H1 (cell line): ENCODE data around the gene PLA2G4D. TPM values are rescaled to one million over a fixed set of nuclear protein-coding genes. Genes with fewer than 3 reads are reported as not detected.

Source experiments
- CTCF ChIA-PET: fragments of 300-600 bp; sonication (Branson Sonifier 250); formaldehyde crosslinking; loops from one replicate; lab custom pipeline; 2021; ENCODE audit not compliant: partially characterized antibody; lab: Charles Lee
- POLR2A ChIA-PET: fragments of 300-600 bp; sonication (Branson Sonifier 250); formaldehyde crosslinking; loops from one replicate; lab custom pipeline; 2021; ENCODE audit warnings: inconsistent platforms; ENCODE audit not compliant: partially characterized antibody; lab: Charles Lee
- DNase-seq, 2 experiments: peaks; one replicate each; pipeline versions ENCODE4 v3.0.0 to v3.0.0-alpha.2; 2010 to 2022; ENCODE audit warnings: low spot score in 2 of 2, low read depth in 1 of 2, mixed read lengths in 1 of 2
- FAIRE-seq: peaks from 2 replicates; lab custom pipeline; 2011; peaks lifted over from hg19 to GRCh38; lab: Jason Lieb, UNC
- H2AFZ ChIP-seq: 2 replicates; pipeline ENCODE4 v1.8.1; 2012; ENCODE audit warnings: low read length, inconsistent platforms
- H2AK5ac ChIP-seq: 2 replicates; pipeline ENCODE4 v1.6.1; 2013; ENCODE audit warnings: low read depth, low read length
- H2BK120ac ChIP-seq: replicated peaks from 2 replicates; pipeline ENCODE3; 2013; ENCODE audit warnings: low read depth, low read length, inconsistent platforms
- H2BK12ac ChIP-seq: 2 replicates; pipeline ENCODE4 v1.6.1; 2013; ENCODE audit warnings: low read depth, low read length
- H2BK15ac ChIP-seq: 2 replicates; pipeline ENCODE4 v1.6.1; 2013; ENCODE audit warnings: low read length
- H2BK20ac ChIP-seq: 2 replicates; pipeline ENCODE4 v1.6.1; 2013; ENCODE audit warnings: low read length
- H2BK5ac ChIP-seq: 2 replicates; pipeline ENCODE4 v1.6.1; 2013; ENCODE audit warnings: low read depth, low read length
- H3K14ac ChIP-seq: 2 replicates; pipeline ENCODE4 v1.6.1; 2013; ENCODE audit warnings: inconsistent platforms; ENCODE audit not compliant: insufficient read length
- H3K18ac ChIP-seq: 2 replicates; pipeline ENCODE4 v1.6.1; 2013; ENCODE audit warnings: low read length; ENCODE audit errors: extremely low read depth
- H3K23ac ChIP-seq: 2 replicates; pipeline ENCODE4 v1.6.1; 2013; ENCODE audit warnings: inconsistent platforms; ENCODE audit not compliant: insufficient read length
- H3K23me2 ChIP-seq: 2 replicates; pipeline ENCODE4 v1.6.1; 2013; ENCODE audit warnings: low read depth, low read length
- H3K27ac ChIP-seq: 2 replicates; pipeline ENCODE4 v1.6.1; 2011; ENCODE audit warnings: low read depth, low read length, inconsistent platforms
- H3K27me3 ChIP-seq, 4 experiments: replicated peaks in 1 of 4; 1 replicate in 1 of 4; 2 replicates in 3 of 4; pipeline versions ENCODE4 v1.6.1 to v1.8.1; 2011 to 2013; ENCODE audit warnings: low read length in 3 of 4, mild to moderate bottlenecking in 3 of 4, inconsistent platforms in 2 of 4, mixed read lengths in 2 of 4, moderate library complexity in 1 of 4; ENCODE audit not compliant: control insufficient read depth in 3 of 4, insufficient read depth in 3 of 4; ENCODE audit errors: extremely low read depth in 1 of 4
- H3K36me3 ChIP-seq, 4 experiments: 2 replicates each; pipeline versions ENCODE4 v1.6.1 to v1.8.1; 2011 to 2013; ENCODE audit warnings: mild to moderate bottlenecking in 4 of 4, low read length in 3 of 4, moderate library complexity in 2 of 4, control low read depth in 1 of 4, inconsistent platforms in 1 of 4; ENCODE audit not compliant: insufficient read depth in 4 of 4, control insufficient read depth in 2 of 4
- H3K4ac ChIP-seq: replicated peaks from 2 replicates; pipeline ENCODE3; 2013; ENCODE audit warnings: low read length, low read depth, mixed read lengths, inconsistent platforms; ENCODE audit not compliant: insufficient read length
- H3K4me1 ChIP-seq, 4 experiments: replicated peaks in 1 of 4; 1 replicate in 1 of 4; 2 replicates in 3 of 4; pipeline versions ENCODE4 v1.6.1 to v1.8.1; 2011 to 2013; ENCODE audit warnings: low read length in 3 of 4, inconsistent platforms in 2 of 4, mixed read lengths in 1 of 4; ENCODE audit not compliant: insufficient read depth in 4 of 4, control insufficient read depth in 3 of 4
- H3K4me2 ChIP-seq, 2 experiments: 2 replicates each; pipeline versions ENCODE4 v1.6.1 to v1.8.1; 2011 to 2013; ENCODE audit warnings: low read depth in 2 of 2, low read length in 2 of 2, control low read depth in 1 of 2, inconsistent platforms in 1 of 2, mild to moderate bottlenecking in 1 of 2; ENCODE audit not compliant: insufficient read depth in 1 of 2
- H3K4me3 ChIP-seq, 4 experiments: fragments of 200-600, 300-600 bp in 1 of 4; sonication (generic), shearing (Covaris generic), sonication (Bioruptor Twin) in 1 of 4; 2 replicates each; pipeline versions ENCODE4 v1.5.1 to v1.8.1; 2011 to 2016; ENCODE audit warnings: low read length in 4 of 4, low read depth in 3 of 4, control low read depth in 2 of 4, inconsistent platforms in 2 of 4, mild to moderate bottlenecking in 2 of 4, mixed read lengths in 1 of 4, moderate library complexity in 1 of 4; ENCODE audit not compliant: insufficient read depth in 2 of 4; ENCODE audit errors: extremely low read depth in 1 of 4
- H3K56ac ChIP-seq: replicated peaks from 2 replicates; pipeline ENCODE3; 2013; ENCODE audit warnings: low read depth, mild to moderate bottlenecking, mixed read lengths, low read length, inconsistent platforms; ENCODE audit not compliant: insufficient read length
- H3K79me1 ChIP-seq: 2 replicates; pipeline ENCODE4 v1.6.1; 2013; ENCODE audit warnings: low read depth, low read length, control low read depth
- H3K79me2 ChIP-seq, 2 experiments: 2 replicates each; pipeline versions ENCODE4 v1.6.1 to v1.8.1; 2012 to 2013; ENCODE audit warnings: low read length in 2 of 2, mild to moderate bottlenecking in 2 of 2, inconsistent platforms in 1 of 2; ENCODE audit not compliant: insufficient read depth in 2 of 2, control insufficient read depth in 1 of 2
- H3K9ac ChIP-seq, 4 experiments: replicated peaks in 1 of 4; 1 replicate in 1 of 4; 2 replicates in 3 of 4; pipeline versions ENCODE4 v1.6.1 to v1.8.1; 2011 to 2013; ENCODE audit warnings: low read depth in 3 of 4, low read length in 3 of 4, control low read depth in 2 of 4, mild to moderate bottlenecking in 2 of 4, moderate library complexity in 2 of 4, inconsistent platforms in 1 of 4; ENCODE audit errors: extremely low read depth in 1 of 4
- H3K9me3 ChIP-seq, 2 experiments: 2 replicates each; pipeline versions ENCODE4 v1.6.1 to v1.8.1; 2012 to 2013; ENCODE audit warnings: mild to moderate bottlenecking in 2 of 2, moderate library complexity in 2 of 2, control low read depth in 1 of 2, inconsistent platforms in 1 of 2, low read depth in 1 of 2, low read length in 1 of 2, mixed read lengths in 1 of 2; ENCODE audit not compliant: insufficient read depth in 2 of 2
- H4K20me1 ChIP-seq, 2 experiments: replicated peaks in 1 of 2; 2 replicates each; pipeline versions ENCODE3 to v1.8.1; 2011 to 2013; ENCODE audit warnings: inconsistent platforms in 2 of 2, low read length in 2 of 2, mild to moderate bottlenecking in 1 of 2; ENCODE audit not compliant: insufficient read depth in 2 of 2, control insufficient read depth in 1 of 2
- H4K5ac ChIP-seq: 2 replicates; pipeline ENCODE4 v1.6.1; 2013; ENCODE audit warnings: low read length, low read depth, mixed read lengths, inconsistent platforms; ENCODE audit not compliant: insufficient read length
- H4K8ac ChIP-seq: 2 replicates; pipeline ENCODE4 v1.8.0; 2013; ENCODE audit warnings: mild to moderate bottlenecking, moderate library complexity, low read length, inconsistent platforms; ENCODE audit not compliant: insufficient read depth; ENCODE audit errors: extremely low read depth
- H4K91ac ChIP-seq: replicated peaks from 2 replicates; pipeline ENCODE3; 2013; ENCODE audit warnings: low read length, mixed read lengths, inconsistent platforms; ENCODE audit not compliant: insufficient read length
- BACH1 ChIP-seq: IDR thresholded peaks from 2 replicates; pipeline ENCODE4 v1.6.1; 2012; ENCODE audit warnings: low read length, improper control_type of control experiment
- BCL11A ChIP-seq, 2 experiments: IDR thresholded peaks; one replicate each; pipeline ENCODE4 v1.6.1; 2011; ENCODE audit warnings: low read depth in 2 of 2, low read length in 2 of 2, mild to moderate bottlenecking in 2 of 2
- EZH2 ChIP-seq: fragments of 200-600 bp; sonication (generic); IDR thresholded peaks from 2 replicates; pipeline ENCODE4 v1.7.1; 2012; ENCODE audit warnings: low read depth, mild to moderate bottlenecking, moderate library complexity, low read length, inconsistent platforms; ENCODE audit not compliant: severe bottlenecking
- FOSL1 ChIP-seq: IDR thresholded peaks from 2 replicates; pipeline ENCODE4 v1.6.1; 2011; ENCODE audit warnings: mild to moderate bottlenecking, low read depth, low read length, moderate library complexity; ENCODE audit not compliant: insufficient read depth
- HDAC6 ChIP-seq: IDR thresholded peaks from one replicate; pipeline ENCODE4 v1.7.1; 2012; ENCODE audit warnings: low read depth, mild to moderate bottlenecking, inconsistent platforms, low read length, moderate library complexity
- POLR2A ChIP-seq, 2 experiments: IDR thresholded peaks; 1 replicate in 1 of 2; 2 replicates in 1 of 2; pipeline ENCODE4 v1.6.1; 2011; ENCODE audit warnings: low read depth in 2 of 2, low read length in 2 of 2, mild to moderate bottlenecking in 2 of 2; ENCODE audit errors: control extremely low read depth in 1 of 2
- POU5F1 ChIP-seq: IDR thresholded peaks from 2 replicates; pipeline ENCODE4 v1.6.1; 2011; ENCODE audit warnings: low read depth, mild to moderate bottlenecking, low read length, moderate library complexity
- SIN3A ChIP-seq, 2 experiments: IDR thresholded peaks in 1 of 2; conservative IDR thresholded peaks in 1 of 2; 2 replicates each; pipeline ENCODE4 v1.6.1; 2011 to 2012; ENCODE audit warnings: low read length in 2 of 2, improper control_type of control experiment in 1 of 2, low read depth in 1 of 2, mild to moderate bottlenecking in 1 of 2
- SIX5 ChIP-seq: IDR thresholded peaks from 2 replicates; pipeline ENCODE4 v1.6.1; 2011; ENCODE audit warnings: mild to moderate bottlenecking, low read depth, low read length
- SRF ChIP-seq: IDR thresholded peaks from 2 replicates; pipeline ENCODE4 v1.6.1; 2011; ENCODE audit warnings: mild to moderate bottlenecking, low read depth, low read length, moderate library complexity
- TAF7 ChIP-seq: optimal IDR thresholded peaks from 2 replicates; pipeline ENCODE3; 2011; ENCODE audit warnings: low read depth, mild to moderate bottlenecking, inconsistent platforms, low read length, moderate library complexity, borderline replicate concordance
- YY1 ChIP-seq: IDR thresholded peaks from 2 replicates; pipeline ENCODE4 v1.6.1; 2011; ENCODE audit warnings: low read depth, mild to moderate bottlenecking, low read length
- WGBS, 2 experiments: shearing (Covaris generic) in 1 of 2; methylation state at CpG; one replicate each; pipeline versions ENCODE4 v1.1.6 to v1.1.7; 2013 to 2015; ENCODE audit warnings: low lambda C conversion rate in 2 of 2, mixed read lengths in 2 of 2, inconsistent platforms in 1 of 2, low coverage in 1 of 2, missing lambda C conversion rate in 1 of 2; ENCODE audit not compliant: insufficient replicate concordance in 2 of 2, insufficient coverage in 1 of 2, insufficient read length in 1 of 2; ENCODE audit errors: extremely low coverage in 1 of 2, missing lambda C conversion rate in 1 of 2; 5-methylcytosine and 5-hydroxymethylcytosine counted together
- polyA plus RNA-seq, 7 experiments: library from polyadenylated mRNA; depleted of rRNA in 3 of 7; stranded (reverse) in 5 of 7; unstranded in 2 of 7; fragments of >200 nt in 5 of 7; fragments of 200-250 nt in 2 of 7; gene quantifications; 1 replicate in 5 of 7; 2 replicates in 1 of 7; 4 replicates in 1 of 7; pipeline versions ENCODE4 v1.2.1 to v1.2.3, GENCODE V29; 2011 to 2013; ENCODE audit warnings: missing spikeins in 2 of 7, mixed read lengths in 2 of 7
- total RNA-seq: library from RNA; stranded (reverse); fragmentation: NEBNext Ultra II Directional; extraction: Animal tissue kit (Norgen Biotek cat#: 25700); gene quantifications from 2 replicates; pipeline ENCODE4 v1.2.1, GENCODE V29; 2021
- TF ChIP-seq, protein P1 (sequence below): IDR thresholded peaks from 2 replicates; pipeline ENCODE4 v1.6.1; 2011; ENCODE audit warnings: low read length, improper control_type of control experiment

The PLA2G4D gene
- total and polyA plus RNA-seq, 2 of the 8 experiments (the other 6 are each of a cell fraction or from before 2014, with no cell fraction given): 0.07 to 0.18 TPM

DNA sequence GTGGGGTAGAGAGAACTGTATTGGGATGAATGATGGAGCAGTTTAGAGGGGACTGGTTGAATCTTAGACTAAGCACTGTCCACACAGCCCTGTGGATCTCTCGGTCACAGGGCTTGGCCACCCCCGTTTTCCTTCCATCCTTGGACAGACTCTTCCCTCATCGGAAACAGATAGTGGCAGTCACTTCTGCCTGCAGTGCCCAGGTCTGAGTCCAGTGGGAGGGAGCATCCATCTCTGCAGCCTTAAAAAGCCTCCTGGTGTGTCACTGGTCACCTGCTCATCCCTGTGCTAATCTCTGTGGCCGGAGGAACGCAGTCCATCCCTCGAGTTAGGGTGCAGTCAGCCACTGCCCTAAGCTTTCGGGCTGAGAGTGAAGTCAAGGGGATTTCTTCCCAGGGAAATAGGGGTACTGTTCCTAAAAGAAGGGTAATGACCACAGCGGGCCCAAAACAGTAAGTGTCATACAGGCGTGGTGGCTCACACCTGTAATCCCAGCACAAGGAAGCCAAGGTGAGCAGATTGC is 32.0 kb downstream of the PLA2G4D start:
- Histone ChIP-seq H2AFZ (no peak overlapping the region), H2BK120ac (no peak overlapping the region), H3K4me3 (no peak overlapping the region), H2BK5ac (no peak overlapping the region), H4K5ac (no peak overlapping the region), H3K27me3 (no peaks in the 10 kb centered on the region; a peak in 1 of 7 replicates), H3K56ac (no peak overlapping the region), H3K23ac (no peak overlapping the region), H3K9me3 (no peaks in the 10 kb centered on the region), H4K91ac (no peak overlapping the region), H3K23me2 (no peaks in the 10 kb centered on the region), H2AK5ac (no peak overlapping the region), H3K14ac (no peak overlapping the region), H2BK15ac (no peak overlapping the region), H3K18ac (no peak overlapping the region), H2BK20ac (no peak overlapping the region), H3K4me1 (peaks cover 0 to 2% (median 0%) of the 10 kb centered on the region in 4 experiments; a peak in 3 of 7 replicates), H3K27ac (no peak overlapping the region), H3K36me3 (no peaks in the 10 kb centered on the region), H3K79me2 (no peaks in the 10 kb centered on the region), H4K20me1 (no peaks in the 10 kb centered on the region), H3K4ac (no peak overlapping the region), H2BK12ac (no peak overlapping the region), H3K79me1 (no peaks in the 10 kb centered on the region), H3K4me2 (no peak overlapping the region), H4K8ac (no peak overlapping the region; the same call in 1 of the 2 replicates), H3K9ac (no peak overlapping the region)
- DNase-seq (no peak), FAIRE-seq (no peak)
- 85% methylated on average over 9 of the region's 9 CpGs; no CpG with 5 or more reads in 1 of the 2 experiments for WGBS, 2 experiments
- CTCF ChIA-PET: interaction anchor here (0.7 to 17.2 kb wide), 8 partner anchors 10 to 223 kb away, joined by 3 to 425 read pairs (median 15); partner anchors contain the start of gene PLA2G4D
- POLR2A ChIA-PET: interaction anchor here (1.3 kb wide), 1 partner anchor 69 kb away, joined by 3 read pairs; no protein-coding TSS in a partner anchor
- TF ChIP-seq EZH2: no peak
- TF ChIP-seq SRF: no peak
- no peak for TF ChIP-seq SIX5
- no peak for TF ChIP-seq TAF7
- no peak for TF ChIP-seq FOSL1
- TF ChIP-seq HDAC6: no peak
- no peak for TF ChIP-seq POLR2A (IDR thresholded peaks at IDR 0.05; ENCODE audit: control extremely low read depth in 1 of 2, low read depth in 2 of 2, low read length in 2 of 2)
- no peak for TF ChIP-seq SIN3A (conservative IDR thresholded peaks at IDR 0.05 in 1 of 2, IDR thresholded peaks at IDR 0.05 in 1 of 2; ENCODE audit: low read depth in 1 of 2, low read length in 2 of 2)
- no peak for TF ChIP-seq POU5F1
- TF ChIP-seq YY1: no peak
- no peak for TF ChIP-seq BACH1
- no peak for TF ChIP-seq BCL11A (IDR thresholded peaks at IDR 0.05; ENCODE audit: low read depth in 2 of 2, low read length in 2 of 2)
- TF ChIP-seq, protein P1, sequence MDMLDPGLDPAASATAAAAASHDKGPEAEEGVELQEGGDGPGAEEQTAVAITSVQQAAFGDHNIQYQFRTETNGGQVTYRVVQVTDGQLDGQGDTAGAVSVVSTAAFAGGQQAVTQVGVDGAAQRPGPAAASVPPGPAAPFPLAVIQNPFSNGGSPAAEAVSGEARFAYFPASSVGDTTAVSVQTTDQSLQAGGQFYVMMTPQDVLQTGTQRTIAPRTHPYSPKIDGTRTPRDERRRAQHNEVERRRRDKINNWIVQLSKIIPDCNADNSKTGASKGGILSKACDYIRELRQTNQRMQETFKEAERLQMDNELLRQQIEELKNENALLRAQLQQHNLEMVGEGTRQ: no peak
